Right renal cortex interstitium (tissue), 3 donors: Measurements from ENCODE around the gene ROPN1L. TPM values are rescaled to one million over a fixed set of nuclear protein-coding genes. Genes with fewer than 3 reads are reported as not detected.
"Not testable (repeated sequence)": the region's sequence is repeated elsewhere in the genome, so short reads cannot be mapped to it uniquely, and the experiment has no call there.

Experiments used
- DNase-seq, 3 donors: peaks; one replicate each; pipeline ENCODE4 v3.0.0-alpha.2; 2013; ENCODE audit warnings: low read depth in 3 of 3, low spot score in 2 of 3
- polyA plus RNA-seq, 3 donors: library from polyadenylated mRNA; unstranded; fragments of 120-200 nt; gene quantifications; one replicate each; pipeline ENCODE4 v1.2.1, GENCODE V29; 2013; ENCODE audit not compliant: insufficient read length in 3 of 3

ROPN1L gene
- polyA plus RNA-seq, 3 donors, result 0.60 to 0.78 (median 0.64) TPM

GRCh38 chr5:10497554-10497953 lies 55.9 kb downstream of the ROPN1L start:
- DNase-seq, result no peak

- DNase-seq, result no peak
These were observed 56.7 kb downstream of the ROPN1L start for GRCh38 chr5:10498350-10498749.

- DNase-seq, result no peak
These were observed 57.4 kb downstream of the ROPN1L start for GRCh38 chr5:10499066-10499465.

- DNase-seq, result no peak
These were observed 58.1 kb downstream of the ROPN1L start for GRCh38 chr5:10499776-10500175.

GRCh38 chr5:10500669-10501068 lies 59.0 kb downstream of the ROPN1L start:
- DNase-seq, result no peak

GRCh38 chr5:10501554-10502075 lies 59.9 kb downstream of the ROPN1L start:
- DNase-seq, result no peak

- DNase-seq, result no peak
These were observed 60.5 kb downstream of the ROPN1L start for GRCh38 chr5:10502130-10502529.

GRCh38 chr5:10502578-10502977 lies 60.9 kb downstream of the ROPN1L start:
- no peak for DNase-seq

GRCh38 chr5:10503321-10503720 lies 61.6 kb downstream of the ROPN1L start:
- DNase-seq, result no peak

GRCh38 chr5:10503997-10504793 lies 62.5 kb downstream of the ROPN1L start:
- DNase-seq, result no peak

- no peak for DNase-seq
These were observed 63.9 kb downstream of the ROPN1L start for GRCh38 chr5:10505517-10506095.

- no peak for DNase-seq
These were observed 64.9 kb downstream of the ROPN1L start for GRCh38 chr5:10506535-10506934.

GRCh38 chr5:10507575-10508096 lies 66.0 kb downstream of the ROPN1L start:
- DNase-seq, result no peak

- DNase-seq, result no peak
These were observed 67.9 kb downstream of the ROPN1L start for GRCh38 chr5:10509575-10509974.

GRCh38 chr5:10511741-10512640 lies 70.3 kb downstream of the ROPN1L start:
- no peak for DNase-seq

GRCh38 chr5:10513501-10514442 lies 72.1 kb downstream of the ROPN1L start:
- no peak for DNase-seq

- not testable (repeated sequence) for DNase-seq
These were observed 72.9 kb downstream of the ROPN1L start for GRCh38 chr5:10514572-10514971.
